ENCODE measurements around the gene RSPRY1.

DNA sequence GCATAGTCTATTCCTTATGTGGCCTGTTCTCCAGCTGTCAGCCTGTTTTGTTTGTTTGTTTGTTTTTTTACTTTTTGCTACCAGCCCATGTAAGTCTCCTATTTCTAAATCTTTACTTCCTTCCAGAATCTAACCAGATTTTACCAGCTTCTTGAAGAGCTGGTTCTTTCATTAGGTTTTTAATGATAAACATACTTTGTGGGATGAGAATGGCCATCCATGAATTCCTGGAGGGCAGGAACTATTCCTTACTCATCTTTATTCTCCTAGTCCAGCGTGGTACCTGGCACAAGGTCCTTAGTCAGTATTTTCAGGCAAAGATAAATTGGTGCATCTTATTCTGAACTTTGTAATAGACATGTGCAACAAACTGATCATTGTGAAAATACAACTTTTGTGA lies 17.3 kb downstream of the RSPRY1 start:
- TF ChIP-seq EZH2 (IDR thresholded peaks at IDR 0.05; ENCODE audit: insufficient read depth, poor library complexity, severe bottlenecking) (no peak), EZH2phosphoT487 (IDR thresholded peaks at IDR 0.05; ENCODE audit: insufficient read depth, low read depth) (no peak)

Data from GM23248 (cell line).